Measurements from ENCODE around the gene PA2G4.

GRCh38 chr12:56143217-56143616 lies 38.9 kb downstream of the PA2G4 start:
- TF ChIP-seq, protein P1, sequence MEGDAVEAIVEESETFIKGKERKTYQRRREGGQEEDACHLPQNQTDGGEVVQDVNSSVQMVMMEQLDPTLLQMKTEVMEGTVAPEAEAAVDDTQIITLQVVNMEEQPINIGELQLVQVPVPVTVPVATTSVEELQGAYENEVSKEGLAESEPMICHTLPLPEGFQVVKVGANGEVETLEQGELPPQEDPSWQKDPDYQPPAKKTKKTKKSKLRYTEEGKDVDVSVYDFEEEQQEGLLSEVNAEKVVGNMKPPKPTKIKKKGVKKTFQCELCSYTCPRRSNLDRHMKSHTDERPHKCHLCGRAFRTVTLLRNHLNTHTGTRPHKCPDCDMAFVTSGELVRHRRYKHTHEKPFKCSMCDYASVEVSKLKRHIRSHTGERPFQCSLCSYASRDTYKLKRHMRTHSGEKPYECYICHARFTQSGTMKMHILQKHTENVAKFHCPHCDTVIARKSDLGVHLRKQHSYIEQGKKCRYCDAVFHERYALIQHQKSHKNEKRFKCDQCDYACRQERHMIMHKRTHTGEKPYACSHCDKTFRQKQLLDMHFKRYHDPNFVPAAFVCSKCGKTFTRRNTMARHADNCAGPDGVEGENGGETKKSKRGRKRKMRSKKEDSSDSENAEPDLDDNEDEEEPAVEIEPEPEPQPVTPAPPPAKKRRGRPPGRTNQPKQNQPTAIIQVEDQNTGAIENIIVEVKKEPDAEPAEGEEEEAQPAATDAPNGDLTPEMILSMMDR (IDR thresholded peaks at IDR 0.05; ENCODE audit: low read depth, low read length) = no peak
- TF ChIP-seq EZH2phosphoT487 (IDR thresholded peaks at IDR 0.05; ENCODE audit: low read depth) = no peak

Data from OCI-LY3 (cell line).